PC-9 (cell line): ENCODE data around the gene SYNE1. TPM values are rescaled to one million over a fixed set of nuclear protein-coding genes. Genes with fewer than 3 reads are reported as not detected.

Source experiments
- BruUV-seq: library from RNA; stranded (reverse); fragments of 400-500 nt; replicated peaks from 2 replicates; lab custom pipeline; 2021; lab: Mats Ljungman, UMichigan
- CTCF ChIA-PET: fragments of 300-600 bp; sonication (Branson Sonifier 250); formaldehyde crosslinking; loops from one replicate; lab custom pipeline; 2022; ENCODE audit warnings: antibody characterized with exemption; lab: Charles Lee
- POLR2A ChIA-PET: fragments of 300-600 bp; sonication (Branson Sonifier 250); formaldehyde crosslinking; loops from one replicate; lab custom pipeline; 2022; ENCODE audit warnings: antibody characterized with exemption; ENCODE audit not compliant: unreplicated experiment; lab: Charles Lee
- DNase-seq, 2 experiments: peaks; one replicate each; pipeline versions ENCODE4 v3.0.0 to v3.0.0-alpha.2; 2015 to 2022; ENCODE audit warnings: mixed read lengths in 1 of 2
- H2AFZ ChIP-seq: fragments of 200-600 bp; sonication (generic); 2 replicates; pipeline ENCODE4 v1.8.1; 2017; ENCODE audit warnings: antibody characterized with exemption
- H3F3A ChIP-seq: fragments of 200-600 bp; sonication (generic); 2 replicates; pipeline ENCODE4 v1.8.1; 2017; ENCODE audit warnings: antibody characterized with exemption, mild to moderate bottlenecking, low read depth; ENCODE audit not compliant: insufficient read depth
- H3K27ac ChIP-seq: fragments of 200-600 bp; sonication (generic); 2 replicates; pipeline ENCODE4 v1.6.1; 2016; ENCODE audit warnings: mixed run types
- H3K27me3 ChIP-seq: fragments of 200-600 bp; sonication (generic); 2 replicates; pipeline ENCODE4 v1.6.1; 2016; ENCODE audit warnings: low read depth, mixed run types; ENCODE audit not compliant: insufficient read depth
- H3K36me3 ChIP-seq: fragments of 200-600 bp; sonication (generic); 2 replicates; pipeline ENCODE4 v1.6.1; 2016; ENCODE audit warnings: low read depth, mixed run types
- H3K4me1 ChIP-seq: fragments of 200-600 bp; sonication (generic); replicated peaks from 2 replicates; pipeline ENCODE4 v1.6.1; 2016; ENCODE audit warnings: mixed run types; ENCODE audit not compliant: insufficient read depth
- H3K4me2 ChIP-seq: fragments of 200-600 bp; sonication (generic); 2 replicates; pipeline ENCODE4 v1.6.1; 2017; ENCODE audit warnings: mixed run types
- H3K4me3 ChIP-seq: fragments of 200-600 bp; sonication (generic); 2 replicates; pipeline ENCODE4 v1.6.1; 2016; ENCODE audit warnings: mixed run types
- H3K79me2 ChIP-seq: fragments of 200-600 bp; sonication (generic); 2 replicates; pipeline ENCODE4 v1.6.1; 2017; ENCODE audit warnings: low read depth, mixed run types
- H3K9me2 ChIP-seq: fragments of 200-600 bp; sonication (generic); 2 replicates; pipeline ENCODE4 v1.8.1; 2017; ENCODE audit warnings: mild to moderate bottlenecking; ENCODE audit not compliant: insufficient read depth
- H3K9me3 ChIP-seq: fragments of 200-600 bp; sonication (generic); 2 replicates; pipeline ENCODE4 v1.8.1; 2016; ENCODE audit warnings: low read depth; ENCODE audit not compliant: insufficient read depth
- H4K20me1 ChIP-seq: fragments of 200-600 bp; sonication (generic); 2 replicates; pipeline ENCODE4 v1.8.1; 2017; ENCODE audit not compliant: insufficient read depth
- CTCF ChIP-seq: fragments of 200-600 bp; sonication (generic); conservative IDR thresholded peaks from 2 replicates; pipeline ENCODE4 v1.6.1; 2017; ENCODE audit warnings: mixed run types, antibody characterized with exemption, mild to moderate bottlenecking, moderate library complexity
- EZH2 ChIP-seq: fragments of 200-600 bp; sonication (generic); IDR thresholded peaks from 2 replicates; pipeline ENCODE4 v1.8.0; 2017; ENCODE audit warnings: antibody characterized with exemption, low read depth
- intact Hi-C: fragments of 100-400 bp; cut with micrococcal nuclease; formaldehyde crosslinking; loops from one replicate; pipeline ENCODE4 v1.10.0; 2022; ENCODE audit not compliant: unreplicated experiment
- total RNA-seq: library from RNA; stranded (reverse); gene quantifications from 2 replicates; pipeline ENCODE4 v1.2.3, GENCODE V29; 2021

Gene SYNE1
- total RNA-seq, 1 experiment from 2014 or later = 13.4 TPM

GRCh38 chr6:152270301-152270925 is 366.7 kb downstream of the SYNE1 start:
- POLR2A ChIA-PET = interaction anchor here (0.6 kb wide), 1 partner anchor 602 kb away, joined by 23 read pairs; no protein-coding TSS in a partner anchor
- no TSS peak for BruUV-seq
- no peaks in the 10 kb centered on the region; the same call in 1 of the 2 replicates for H3K9me3 ChIP-seq

GRCh38 chr6:152268846-152269442 is 368.2 kb downstream of the SYNE1 start:
- CTCF ChIA-PET = no interaction called here
- intact Hi-C loops = loop anchor here (1.0 to 5.0 kb wide), 3 partner anchors 505 to 827 kb away; no protein-coding TSS in a partner anchor
- POLR2A ChIA-PET = no interaction called here

More at GRCh38 chr6:152270301-152270925, 366.7 kb downstream of the SYNE1 start:
- no peak overlapping the region for H3K4me2 ChIP-seq
- H3K4me1 ChIP-seq = peaks cover 44% of the 10 kb centered on the region
- no peaks in the 10 kb centered on the region for H3K9me2 ChIP-seq
- peak in 1 of 2 experiments; percentile 43 for DNase-seq
- intact Hi-C loops = loop anchor here (10.0 kb wide), 1 partner anchor 674 kb away; no protein-coding TSS in a partner anchor
- no peaks in the 10 kb centered on the region; the same call in none of the 2 replicates for H3F3A ChIP-seq
- CTCF ChIA-PET = no interaction called here
- no peaks in the 10 kb centered on the region for H3K36me3 ChIP-seq
- TF ChIP-seq EZH2 (no peak), CTCF (no peak)
- H4K20me1 ChIP-seq = no peaks in the 10 kb centered on the region
- H3K27ac ChIP-seq = no peak overlapping the region
- no peak overlapping the region for H2AFZ ChIP-seq
- H3K4me3 ChIP-seq = no peak overlapping the region
- H3K27me3 ChIP-seq = no peaks in the 10 kb centered on the region
- H3K79me2 ChIP-seq = no peaks in the 10 kb centered on the region

GRCh38 chr6:152267967-152268845 is 369.0 kb downstream of the SYNE1 start:
- Histone ChIP-seq H3K79me2 (no peaks in the 10 kb centered on the region), H3F3A (no peaks in the 10 kb centered on the region; the same call in none of the 2 replicates), H3K27ac (no peak overlapping the region), H3K4me3 (no peak overlapping the region), H3K27me3 (no peaks in the 10 kb centered on the region), H3K4me2 (no peak overlapping the region), H3K9me2 (no peaks in the 10 kb centered on the region), H3K4me1 (peaks cover 29% of the 10 kb centered on the region), H4K20me1 (no peaks in the 10 kb centered on the region), H3K36me3 (no peaks in the 10 kb centered on the region), H3K9me3 (no peaks in the 10 kb centered on the region; the same call in none of the 2 replicates), H2AFZ (no peak overlapping the region)
- peak in 1 of 2 experiments; percentile 12 for DNase-seq
- no TSS peak for BruUV-seq
- intact Hi-C loops = loop anchor here (1.0 to 5.0 kb wide), 3 partner anchors 504 to 826 kb away; no protein-coding TSS in a partner anchor
- ChIA-PET POLR2A (no interaction called here), CTCF (interaction anchor here (0.7 to 1.0 kb wide), 2 partner anchors 143 to 509 kb away, joined by 3 read pairs; no protein-coding TSS in a partner anchor)
- TF ChIP-seq EZH2 (no peak), CTCF (peak; percentile 81)

More at GRCh38 chr6:152268846-152269442, 368.2 kb downstream of the SYNE1 start:
- Histone ChIP-seq H4K20me1 (no peaks in the 10 kb centered on the region), H3K36me3 (no peaks in the 10 kb centered on the region), H3K79me2 (no peaks in the 10 kb centered on the region), H2AFZ (peak overlapping the region; percentile 11; the same call in 1 of the 2 replicates), H3K9me3 (no peaks in the 10 kb centered on the region; the same call in 1 of the 2 replicates), H3K27ac (no peak overlapping the region), H3K9me2 (no peaks in the 10 kb centered on the region), H3K4me1 (peaks cover 36% of the 10 kb centered on the region), H3K27me3 (no peaks in the 10 kb centered on the region), H3F3A (no peaks in the 10 kb centered on the region; the same call in none of the 2 replicates), H3K4me2 (no peak overlapping the region), H3K4me3 (no peak overlapping the region)
- BruUV-seq = no TSS peak
- TF ChIP-seq EZH2 = no peak
- DNase-seq = no peak
